Activated CD8-positive, alpha-beta memory T cell treated with anti-CD3 and anti-CD28 coated beads, Interleukin-2, amount 50 U/mL, for 48 hours (primary cell): ENCODE data around the gene PRPF40B.
"Not testable (repeated sequence)": the region's sequence is repeated elsewhere in the genome, so short reads cannot be mapped to it uniquely, and the experiment has no call there.

Experiments used
- DNase-seq: peaks from one replicate; pipeline ENCODE4 v3.0.0-alpha.2; 2020

The PRPF40B gene

GRCh38 chr12:49623142-49623904 is at the start of gene PRPF40B:
TSS of gene PRPF40B (plus strand) at chr12:49623561. CDS start at chr12:49623591, 30 bp downstream.
- peak; percentile 92 for DNase-seq

DNA sequence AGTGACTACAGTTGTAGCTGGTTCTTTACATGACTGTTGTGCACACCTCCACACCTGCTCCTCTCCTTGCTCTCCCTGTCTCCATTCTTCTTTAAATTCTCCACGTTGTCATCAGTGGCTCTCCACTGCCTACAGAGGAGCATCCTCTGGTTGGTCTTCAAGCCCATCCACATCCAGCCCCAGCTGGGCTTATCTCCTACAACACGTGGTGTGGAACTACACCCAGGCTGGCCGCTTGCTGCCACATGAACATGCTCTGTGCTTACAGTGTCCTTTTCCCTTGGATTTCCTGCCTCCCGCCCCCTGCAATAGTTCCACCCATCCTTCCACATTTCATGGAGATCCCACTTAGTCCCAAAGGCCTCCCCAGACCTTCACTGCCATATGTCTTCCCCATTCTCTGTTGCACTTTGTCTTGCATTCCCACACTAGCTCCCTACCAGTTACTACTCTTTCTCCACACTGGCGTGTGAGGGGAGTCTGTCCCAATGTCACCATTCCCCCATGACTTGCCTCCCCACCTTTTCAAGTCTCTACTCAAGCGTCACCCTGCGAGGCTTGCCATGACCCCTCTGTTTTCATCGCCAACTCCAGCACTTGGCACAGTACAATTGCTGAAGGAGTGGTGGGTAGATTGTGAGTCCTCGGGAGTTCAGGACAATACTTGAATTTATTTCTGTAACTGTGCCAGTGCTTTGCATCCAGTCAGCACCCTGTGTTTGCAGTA is 45.6 kb upstream of the PRPF40B start:
- no peak for DNase-seq

- DNase-seq = no peak
Measured at GRCh38 chr12:49578471-49579112, 44.8 kb upstream of the PRPF40B start.

- peak; percentile 73 for DNase-seq
Measured at GRCh38 chr12:49580572-49581535, 42.5 kb upstream of the PRPF40B start.

DNA sequence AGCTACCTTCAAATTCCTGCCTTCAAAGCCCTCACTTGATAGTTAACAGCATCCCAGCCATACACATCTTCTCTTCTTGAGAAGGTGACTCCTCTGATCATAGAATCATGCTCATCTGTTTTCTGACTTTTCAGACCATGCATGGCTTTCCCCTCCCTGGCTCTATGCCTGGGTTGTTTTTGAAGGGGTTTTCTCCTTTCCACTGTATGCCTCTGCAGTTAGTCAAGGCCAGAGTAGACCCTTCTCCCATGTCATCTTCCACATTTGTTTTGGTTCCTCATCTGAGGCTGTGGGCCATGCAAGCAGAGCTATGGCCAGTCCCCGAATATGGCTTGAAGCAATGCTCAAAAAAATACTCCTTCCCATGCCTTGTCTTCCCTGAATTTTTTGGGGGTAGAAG is 41.2 kb upstream of the PRPF40B start:
- no peak for DNase-seq

- DNase-seq = no peak
Measured at GRCh38 chr12:49582850-49583249, 40.5 kb upstream of the PRPF40B start.

DNA sequence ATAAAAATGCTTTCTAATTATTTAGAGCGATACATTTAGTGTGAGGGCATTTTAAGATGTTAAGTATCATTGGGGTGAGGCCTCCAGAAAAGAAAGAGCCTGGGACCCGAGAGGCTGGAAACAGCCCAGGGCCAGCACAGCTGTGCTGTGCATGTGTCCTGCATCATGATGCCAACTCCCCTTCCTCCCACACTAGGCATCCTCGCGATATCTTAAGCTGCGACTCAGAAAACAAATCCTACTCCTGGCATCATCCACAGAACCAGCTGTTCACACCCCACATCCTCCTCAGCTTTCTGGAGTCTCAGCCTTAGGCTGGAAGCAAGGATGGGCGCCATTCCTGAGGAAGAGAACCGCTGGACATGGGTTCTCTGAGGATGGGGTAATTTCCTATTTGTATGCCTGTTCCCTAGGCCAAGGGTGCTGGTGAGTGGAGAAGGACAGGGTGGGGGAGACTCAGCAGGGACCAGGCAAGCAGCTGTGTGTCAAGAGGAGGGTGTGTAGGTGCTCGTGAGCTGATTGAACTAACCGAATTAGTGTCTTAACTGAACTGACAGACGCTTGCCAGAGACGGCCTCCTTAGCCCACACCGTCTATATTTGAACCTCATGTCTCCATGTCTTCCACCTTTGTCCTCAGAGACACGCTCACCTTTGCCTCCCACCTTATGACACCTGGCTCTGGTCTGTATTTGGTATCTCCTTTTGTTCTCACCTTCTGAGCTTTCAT is 39.8 kb upstream of the PRPF40B start:
- DNase-seq = no peak

DNA sequence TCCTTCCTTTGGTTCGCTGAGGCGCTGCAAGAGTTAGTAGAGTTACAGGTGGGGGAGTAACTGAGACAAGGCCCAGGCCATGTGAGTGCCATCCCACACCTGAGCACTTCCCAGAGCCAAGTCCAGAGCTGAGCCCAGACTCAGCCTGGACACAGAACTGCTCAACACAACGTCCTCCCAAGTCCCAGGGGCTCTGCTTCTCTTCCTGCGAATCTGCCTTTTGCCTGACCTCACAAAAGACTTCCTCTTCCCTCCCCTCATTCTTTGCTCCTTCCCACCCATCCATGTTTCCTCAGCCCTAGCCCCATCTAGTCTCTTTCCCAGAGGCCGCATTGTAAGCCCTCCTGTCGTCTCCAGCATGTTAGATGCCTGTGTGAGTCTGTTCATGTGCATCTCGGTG is 38.8 kb upstream of the PRPF40B start:
- DNase-seq = no peak

- no peak for DNase-seq
Measured at GRCh38 chr12:49585477-49586459, 37.6 kb upstream of the PRPF40B start.

GRCh38 chr12:49587174-49587908 is 36.0 kb upstream of the PRPF40B start:
- DNase-seq = no peak

- DNase-seq = no peak
Measured at GRCh38 chr12:49588281-49588680, 35.1 kb upstream of the PRPF40B start.

DNA sequence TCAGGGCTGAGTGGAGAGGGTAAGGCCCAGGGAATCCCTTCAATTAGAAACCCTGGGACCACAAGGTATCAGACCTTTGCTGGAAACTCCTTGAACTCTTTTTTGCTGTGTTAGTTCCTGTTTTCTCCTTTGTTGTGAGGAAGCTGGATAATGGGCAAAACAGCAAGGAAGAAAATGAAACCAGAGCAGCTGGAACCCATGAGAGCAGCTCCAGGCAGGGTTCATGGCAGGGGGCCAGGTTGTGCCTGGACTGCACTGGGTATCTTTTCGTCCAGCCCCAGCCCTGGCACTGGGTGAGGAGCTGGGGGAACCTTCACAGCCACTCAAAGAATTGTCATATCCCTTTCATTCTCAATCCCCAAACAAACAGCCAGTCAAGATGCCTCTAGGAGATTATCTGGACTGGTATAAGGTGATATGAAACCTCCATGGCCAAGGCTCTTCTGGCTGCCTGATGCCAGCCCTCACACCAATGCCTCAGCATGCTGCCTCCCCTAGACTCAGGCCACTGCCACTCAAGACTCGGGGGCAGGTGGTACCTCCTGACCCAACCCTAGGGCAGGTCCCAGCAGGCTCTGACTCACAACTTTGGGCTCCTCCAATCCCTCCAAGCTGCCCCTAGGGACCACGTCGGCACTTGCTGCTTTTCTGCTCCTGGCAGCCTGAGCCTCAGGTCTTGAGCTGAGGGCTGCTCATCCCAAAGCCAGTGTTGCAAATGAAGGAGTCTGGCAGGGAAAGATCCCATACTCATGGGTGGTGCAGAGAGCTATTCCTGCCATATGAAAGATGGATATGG is 34.4 kb upstream of the PRPF40B start:
- no peak for DNase-seq

GRCh38 chr12:49598527-49598926 is 24.8 kb upstream of the PRPF40B start:
- no peak for DNase-seq

DNA sequence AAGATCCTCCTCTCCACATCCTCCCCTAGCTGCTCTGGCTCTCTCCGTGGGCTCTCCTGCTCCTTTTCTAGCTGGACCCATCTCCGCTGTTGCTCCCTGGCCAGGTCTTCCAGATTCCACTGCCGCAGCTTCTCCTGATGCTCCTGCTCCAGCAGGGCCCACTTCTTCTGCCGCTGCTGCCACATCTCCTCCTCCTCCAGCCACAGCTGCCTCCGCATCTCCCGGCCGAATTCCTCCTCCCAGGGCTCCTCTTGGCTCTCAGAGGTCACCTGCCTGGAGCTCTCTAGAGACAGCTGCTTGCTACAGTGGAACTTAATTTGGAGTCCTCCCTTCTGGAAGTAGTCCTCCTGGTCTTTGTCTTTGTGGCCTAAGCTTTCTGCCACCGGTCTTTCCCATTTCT is 23.4 kb upstream of the PRPF40B start:
- DNase-seq = no peak

DNA sequence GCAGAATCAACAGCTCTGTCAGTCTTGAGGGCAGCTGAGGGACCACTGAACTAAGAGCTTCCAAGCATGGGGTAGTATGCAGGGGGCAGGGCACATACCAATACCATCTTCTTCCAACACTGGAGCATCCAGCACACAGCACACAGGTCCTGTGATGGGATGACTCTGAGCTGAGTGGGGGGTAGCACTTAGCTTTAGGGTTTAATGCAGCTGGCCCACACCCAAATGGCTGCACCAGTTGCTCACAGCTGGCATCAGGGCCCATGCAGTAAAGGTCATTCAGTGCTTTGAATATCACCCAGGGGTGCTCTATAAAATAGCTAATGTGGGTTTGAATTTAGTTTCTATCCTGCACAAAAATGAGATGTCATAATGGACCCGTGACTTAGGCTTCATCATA is 19.6 kb upstream of the PRPF40B start:
- DNase-seq = no peak

DNA sequence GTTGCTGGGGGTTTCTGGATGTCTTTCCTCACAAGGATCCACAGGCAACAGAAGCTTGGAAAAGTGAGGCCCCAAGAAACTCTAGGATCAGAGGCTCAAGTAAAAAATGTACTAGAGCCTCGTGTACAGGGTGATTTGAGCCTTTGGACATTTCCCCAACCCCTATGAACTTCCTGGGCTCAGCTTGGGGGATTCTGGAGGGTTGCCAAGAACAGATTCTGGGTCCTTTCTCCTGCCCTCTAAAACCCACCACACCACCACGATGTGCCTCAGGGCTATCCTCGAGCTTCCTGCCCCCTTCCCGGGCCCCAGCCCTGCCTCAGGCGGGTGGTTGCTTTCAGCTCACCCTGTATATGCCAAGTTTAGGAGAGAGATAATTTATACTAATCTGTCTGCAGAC is 18.5 kb upstream of the PRPF40B start:
- peak; percentile 34 for DNase-seq

DNA sequence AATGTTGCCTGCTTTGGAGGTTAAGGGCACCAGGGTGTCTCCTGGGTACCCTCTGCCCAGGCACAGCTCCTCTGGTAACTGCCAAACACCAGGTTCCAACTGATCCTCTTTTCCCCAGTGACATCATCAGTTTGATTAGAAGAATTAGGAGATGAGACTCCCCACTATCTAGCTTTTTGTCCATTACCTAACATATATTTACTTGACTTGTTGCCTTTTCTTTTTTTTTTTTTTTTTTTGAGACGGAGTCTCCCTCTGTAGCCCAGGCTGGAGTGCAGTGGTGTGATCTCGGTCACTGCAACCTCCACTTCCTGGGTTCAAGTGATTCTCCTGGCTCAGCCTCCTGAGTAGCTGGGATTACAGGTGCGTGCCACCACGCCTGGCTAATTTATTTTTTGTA is 17.8 kb upstream of the PRPF40B start, which contains the start of gene FAM186B:
Gene FAM186B (minus strand): TSS at position 101 of the 400 bp plus-strand sequence. CDS start 162 bp downstream, outside the sequence.
- DNase-seq = not testable (repeated sequence)

- peak; percentile 32 for DNase-seq
Measured at GRCh38 chr12:49609059-49609874, 14.1 kb upstream of the PRPF40B start.
